ENCODE data around the gene MPL. TPM values are rescaled to one million over a fixed set of nuclear protein-coding genes. Genes with fewer than 3 reads are reported as not detected.

Gene MPL
- total RNA-seq, 1 donor from 2014 or later, result not detected

- H3K4me3 ChIP-seq (ENCODE audit: low read depth, low read length), result peak within 1 kb of the TSS; percentile 76
- no peak for TF ChIP-seq CTCF (conservative IDR thresholded peaks at IDR 0.05; ENCODE audit: low read depth, low read length)
- no peak for DNase-seq (ENCODE audit: low read depth)
These were observed 21.4 kb downstream of the MPL start, which contains the start of gene CDC20 for GRCh38 chr1:43358746-43359693. Gene CDC20, plus strand, starts transcription at chr1:43358981. Its CDS starts 235 bp downstream, at chr1:43359216.

- TF ChIP-seq CTCF (conservative IDR thresholded peaks at IDR 0.05; ENCODE audit: low read depth, low read length), result no peak
- no peak for DNase-seq (ENCODE audit: low read depth)
- H3K4me3 ChIP-seq (ENCODE audit: low read depth, low read length), result peak overlapping the region; percentile 76
These were observed 22.1 kb downstream of the MPL start for GRCh38 chr1:43359696-43360095.

- no peak for TF ChIP-seq CTCF (conservative IDR thresholded peaks at IDR 0.05; ENCODE audit: low read depth, low read length)
These were observed 23.0 kb downstream of the MPL start for GRCh38 chr1:43360616-43361015.

GRCh38 chr1:43363283-43363934 lies 25.8 kb downstream of the MPL start:
- DNase-seq (ENCODE audit: low read depth), result no peak
- no peak overlapping the region for H3K4me3 ChIP-seq (ENCODE audit: low read depth, low read length)
- no peak for TF ChIP-seq CTCF (conservative IDR thresholded peaks at IDR 0.05; ENCODE audit: low read depth, low read length)

More at GRCh38 chr1:43360616-43361015, 23.0 kb downstream of the MPL start:
- no peak for DNase-seq (ENCODE audit: low read depth)
- peak overlapping the region; percentile 76 for H3K4me3 ChIP-seq (ENCODE audit: low read depth, low read length)

- no peak for DNase-seq (ENCODE audit: low read depth)
- TF ChIP-seq CTCF (conservative IDR thresholded peaks at IDR 0.05; ENCODE audit: low read depth, low read length), result no peak
- H3K4me3 ChIP-seq (ENCODE audit: low read depth, low read length), result no peak overlapping the region
These were observed 26.4 kb downstream of the MPL start for GRCh38 chr1:43363935-43364525.

GRCh38 chr1:43365678-43366077 lies 28.1 kb downstream of the MPL start:
- TF ChIP-seq CTCF (conservative IDR thresholded peaks at IDR 0.05; ENCODE audit: low read depth, low read length), result no peak
- peak overlapping the region; percentile 94 for H3K4me3 ChIP-seq (ENCODE audit: low read depth, low read length)
- DNase-seq (ENCODE audit: low read depth), result no peak
